WTC11 (cell line): ENCODE data around the gene ACVR1. TPM values are rescaled to one million over a fixed set of nuclear protein-coding genes. Genes with fewer than 3 reads are reported as not detected.

Experiments
- ATAC-seq: fragments of 200-7000 bp; cut with Tn5 transposase; 2 replicates; pipeline ENCODE4 v1.10.0; 2021; ENCODE audit warnings: mild to moderate bottlenecking, moderate library complexity
- CTCF ChIA-PET: fragments of 300-600 bp; sonication (Branson Sonifier 250); formaldehyde crosslinking; loops from one replicate; lab custom pipeline; 2021; ENCODE audit warnings: antibody characterized with exemption; lab: Charles Lee
- POLR2A ChIA-PET: fragments of 350-600 bp; sonication (Branson Sonifier 250); formaldehyde crosslinking; loops from one replicate; lab custom pipeline; 2021; ENCODE audit warnings: antibody characterized with exemption; lab: Charles Lee
- DNase-seq: peaks from one replicate; pipeline ENCODE4 v3.0.0; 2021; ENCODE audit warnings: low spot score
- H3K27ac Mint-ChIP-seq: 2 replicates; pipeline ENCODE4 v1.8.0; 2021; ENCODE audit warnings: mixed read lengths
- H3K27me3 Mint-ChIP-seq: 2 replicates; pipeline ENCODE4 v1.8.0; 2021; ENCODE audit warnings: low read depth, mild to moderate bottlenecking, moderate library complexity, mixed read lengths
- H3K36me3 Mint-ChIP-seq: 2 replicates; pipeline ENCODE4 v1.8.0; 2021; ENCODE audit warnings: mixed read lengths
- H3K4me1 Mint-ChIP-seq: 2 replicates; pipeline ENCODE4 v1.8.0; 2022; ENCODE audit warnings: mixed read lengths
- H3K4me3 Mint-ChIP-seq: 2 replicates; pipeline ENCODE4 v1.8.0; 2021; ENCODE audit warnings: mild to moderate bottlenecking, moderate library complexity, mixed read lengths
- H3K9me3 Mint-ChIP-seq: 2 replicates; pipeline ENCODE4 v1.8.0; 2021; ENCODE audit warnings: mixed read lengths
- ARID4B ChIP-seq: sonication (generic); formaldehyde crosslinking; IDR thresholded peaks from 2 replicates; pipeline ENCODE4 v1.8.0; 2023; ENCODE audit warnings: missing genetic modification reagents, mild to moderate bottlenecking, borderline replicate concordance
- CREB1 ChIP-seq: sonication (generic); formaldehyde crosslinking; IDR thresholded peaks from 2 replicates; pipeline ENCODE4 v1.8.0; 2023; ENCODE audit warnings: mild to moderate bottlenecking, missing genetic modification reagents
- CREM ChIP-seq: sonication (generic); formaldehyde crosslinking; IDR thresholded peaks from 2 replicates; pipeline ENCODE4 v1.8.1; 2022; ENCODE audit warnings: mild to moderate bottlenecking, missing genetic modification reagents, moderate library complexity
- EMX1 ChIP-seq: fragments of 250-450 bp; sonication (Bioruptor Pico); IDR thresholded peaks from 2 replicates; pipeline ENCODE4 v1.8.0; 2021; ENCODE audit warnings: mild to moderate bottlenecking
- FOXP1 ChIP-seq: sonication (generic); formaldehyde crosslinking; IDR thresholded peaks from 2 replicates; pipeline ENCODE4 v1.8.0; 2022; ENCODE audit warnings: missing genetic modification reagents, mild to moderate bottlenecking, moderate library complexity, borderline replicate concordance
- FOXP4 ChIP-seq: sonication (generic); formaldehyde crosslinking; IDR thresholded peaks from 2 replicates; pipeline ENCODE4 v1.8.0; 2022; ENCODE audit warnings: mild to moderate bottlenecking, missing genetic modification reagents
- HMGXB4 ChIP-seq: sonication (generic); formaldehyde crosslinking; IDR thresholded peaks from 2 replicates; pipeline ENCODE4 v1.8.1; 2023; ENCODE audit warnings: mild to moderate bottlenecking, moderate library complexity, missing genetic modification reagents
- IRF1 ChIP-seq: sonication (generic); formaldehyde crosslinking; IDR thresholded peaks from 2 replicates; pipeline ENCODE4 v1.8.0; 2023; ENCODE audit warnings: missing genetic modification reagents
- JUN ChIP-seq: sonication (generic); formaldehyde crosslinking; IDR thresholded peaks from 2 replicates; pipeline ENCODE4 v1.8.0; 2023; ENCODE audit warnings: mild to moderate bottlenecking, missing genetic modification reagents
- NFE2L1 ChIP-seq: sonication (generic); formaldehyde crosslinking; IDR thresholded peaks from 2 replicates; pipeline ENCODE4 v1.8.1; 2023; ENCODE audit warnings: missing genetic modification reagents
- PRDM15 ChIP-seq: sonication (generic); formaldehyde crosslinking; IDR thresholded peaks from 2 replicates; pipeline ENCODE4 v1.8.0; 2022; ENCODE audit warnings: missing genetic modification reagents
- PREB ChIP-seq: sonication (generic); formaldehyde crosslinking; IDR thresholded peaks from 2 replicates; pipeline ENCODE4 v1.8.1; 2022; ENCODE audit warnings: mild to moderate bottlenecking, missing genetic modification reagents, moderate library complexity, borderline replicate concordance
- ZNF219 ChIP-seq: sonication (generic); formaldehyde crosslinking; IDR thresholded peaks from 2 replicates; pipeline ENCODE4 v1.8.0; 2023; ENCODE audit warnings: missing genetic modification reagents, mild to moderate bottlenecking, borderline replicate concordance
- ZNF425 ChIP-seq: fragments of 250-450 bp; sonication (Bioruptor Pico); conservative IDR thresholded peaks from 2 replicates; pipeline ENCODE4 v1.9.0; 2021; ENCODE audit warnings: mild to moderate bottlenecking
- total RNA-seq: library from RNA; stranded (reverse); gene quantifications from 3 replicates; pipeline ENCODE4 v1.2.3, GENCODE V29; 2021

Gene ACVR1
- total RNA-seq, 1 experiment from 2014 or later = 19.2 TPM

- TF ChIP-seq PRDM15 (CRISPR knock-in tag) = no peak
- no peak for TF ChIP-seq ZNF219
- no peak for TF ChIP-seq ZNF425 (CRISPR knock-in tag)
- no peak for TF ChIP-seq ARID4B (CRISPR knock-in tag)
- TF ChIP-seq HMGXB4 (CRISPR knock-in tag) = no peak
- TF ChIP-seq FOXP1 (CRISPR knock-in tag) = no peak
- TF ChIP-seq IRF1 = no peak
- no peak for TF ChIP-seq NFE2L1 (CRISPR knock-in tag)
- no peak for TF ChIP-seq EMX1 (CRISPR knock-in tag)
- no peak for TF ChIP-seq CREM (CRISPR knock-in tag)
- TF ChIP-seq, all 79 proteins: peak for 0
Measured at GRCh38 chr2:157782057-157782845, 93.9 kb downstream of the ACVR1 start (continued).

- Mint-ChIP-seq H3K4me1 (peaks cover 33% of the 10 kb centered on the region), H3K27ac (no peak overlapping the region), H3K36me3 (peaks cover 19% of the 10 kb centered on the region), H3K9me3 (no peaks in the 10 kb centered on the region), H3K27me3 (no peaks in the 10 kb centered on the region), H3K4me3 (no peak overlapping the region)
- POLR2A ChIA-PET = no interaction called here
- TF ChIP-seq PREB (CRISPR knock-in tag) = no peak
- no peak for TF ChIP-seq CREB1 (CRISPR knock-in tag)
- no peak for TF ChIP-seq JUN
- no peak for TF ChIP-seq EMX1 (CRISPR knock-in tag)
- TF ChIP-seq NFE2L1 (CRISPR knock-in tag) = no peak
- no peak for TF ChIP-seq FOXP4
- DNase-seq (no peak), ATAC-seq (no peak)
- CTCF ChIA-PET = interaction anchor here (0.9 to 2.0 kb wide), 3 partner anchors 96 to 231 kb away, joined by 3 to 6 read pairs (median 4); partner anchors contain the start of gene ACVR1
Measured at GRCh38 chr2:157780211-157780610, 95.9 kb downstream of the ACVR1 start.
